ENCODE results near the gene DRG2.

Gene DRG2

DNA sequence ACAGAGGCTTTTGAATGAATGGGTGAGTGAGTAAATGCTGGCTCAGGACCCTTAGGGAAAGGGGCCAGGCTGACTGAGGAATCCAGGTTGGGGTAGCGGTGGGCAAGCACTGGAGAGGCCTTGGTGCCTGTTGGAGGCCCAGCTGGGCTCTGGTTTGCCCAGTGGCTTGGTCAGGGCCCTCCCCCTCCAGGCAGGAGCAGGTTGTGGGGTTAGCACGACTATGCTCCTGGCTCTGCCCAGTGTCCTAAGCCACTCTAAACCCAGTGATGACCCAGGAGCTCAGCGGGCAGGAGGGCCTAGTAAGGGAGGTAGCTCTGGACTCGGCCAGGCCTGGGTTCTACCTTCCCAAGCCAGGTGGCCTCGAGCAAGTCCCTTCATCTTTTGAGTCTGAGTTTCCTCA, 28.3 kb downstream of the DRG2 start:
- no peak overlapping the region for H3K27ac ChIP-seq (ENCODE audit: extremely low read depth, low read depth, low read length)
- TF ChIP-seq OVOL3 (tag by site-specific recombination; IDR thresholded peaks at IDR 0.05) (no peak), MYNN (tag by site-specific recombination; IDR thresholded peaks at IDR 0.05; ENCODE audit: borderline replicate concordance) (no peak), ZNF555 (tag by site-specific recombination; conservative IDR thresholded peaks at IDR 0.05) (no peak), YY1 (tag by site-specific recombination; IDR thresholded peaks at IDR 0.05) (no peak)
- H3K9me3 ChIP-seq (ENCODE audit: control insufficient read depth, insufficient read depth, low read depth, low read length) = no peaks in the 10 kb centered on the region
- H3K36me3 ChIP-seq (ENCODE audit: control insufficient read depth in 2 of 2, insufficient read depth in 1 of 2, low read length in 2 of 2) = no peaks in the 10 kb centered on the region
- ChIA-PET POLR2A (interaction anchor here (1.6 kb wide), 1 partner anchor 66 kb away, joined by 3 read pairs; no protein-coding TSS in a partner anchor), CTCF (interaction anchor here (1.7 kb wide), 1 partner anchor 24 kb away, joined by 5 read pairs; no protein-coding TSS in a partner anchor)
- no peak overlapping the region for H3K4me3 ChIP-seq (ENCODE audit: low read depth, low read length)
- H3K4me1 ChIP-seq (ENCODE audit: control insufficient read depth, insufficient read depth, low read length) = no peaks in the 10 kb centered on the region

DNA sequence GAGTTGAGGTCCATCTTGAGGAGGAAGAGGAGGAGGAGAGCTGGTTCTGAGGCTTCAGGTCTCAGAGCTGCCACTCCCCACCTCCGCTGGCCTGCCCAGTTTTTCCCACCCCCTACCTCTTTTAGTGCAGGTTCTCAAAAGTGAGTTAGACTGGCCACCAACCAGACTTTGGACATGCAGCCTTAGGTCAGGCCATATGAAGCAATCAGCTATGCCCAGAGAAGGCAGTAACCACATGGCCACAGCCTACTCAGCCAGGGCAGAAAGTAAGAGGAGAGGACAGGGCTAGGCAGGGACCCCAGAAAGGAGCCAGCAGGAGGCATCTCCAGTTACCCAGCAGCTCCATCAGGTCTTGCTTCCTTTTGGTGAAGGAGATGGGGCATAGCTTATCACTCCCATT, 29.8 kb downstream of the DRG2 start:
- Histone ChIP-seq H3K36me3 (ENCODE audit: control insufficient read depth in 2 of 2, insufficient read depth in 1 of 2, low read length in 2 of 2) (no peaks in the 10 kb centered on the region), H3K27ac (ENCODE audit: extremely low read depth, low read depth, low read length) (no peak overlapping the region; the same call in 1 of the 2 replicates), H3K4me1 (ENCODE audit: control insufficient read depth, insufficient read depth, low read length) (no peaks in the 10 kb centered on the region), H3K4me3 (ENCODE audit: low read depth, low read length) (no peak overlapping the region), H3K9me3 (ENCODE audit: control insufficient read depth, insufficient read depth, low read depth, low read length) (no peaks in the 10 kb centered on the region)
- no peak for TF ChIP-seq OSR2 (tag by site-specific recombination; IDR thresholded peaks at IDR 0.05)
- TF ChIP-seq ZSCAN16 (tag by site-specific recombination; IDR thresholded peaks at IDR 0.05) = no peak
- TF ChIP-seq ZNF335 (tag by site-specific recombination; conservative IDR thresholded peaks at IDR 0.05) = no peak
- TF ChIP-seq ZNF549 (tag by site-specific recombination; IDR thresholded peaks at IDR 0.05) = no peak
- TF ChIP-seq ZNF280D (tag by site-specific recombination; IDR thresholded peaks at IDR 0.05) = no peak
- TF ChIP-seq ZNF76 (tag by site-specific recombination; IDR thresholded peaks at IDR 0.05; ENCODE audit: borderline replicate concordance, low read depth) = no peak
- no peak for TF ChIP-seq ZSCAN18 (tag by site-specific recombination; IDR thresholded peaks at IDR 0.05)
- TF ChIP-seq ZNF48 (tag by site-specific recombination; IDR thresholded peaks at IDR 0.05) = no peak
- TF ChIP-seq ZBTB1 (tag by site-specific recombination; IDR thresholded peaks at IDR 0.05) = no peak
- no peak for TF ChIP-seq ZNF274 (IDR thresholded peaks at IDR 0.05; ENCODE audit: low read length)
- no peak for TF ChIP-seq ZNF274 (tag by site-specific recombination; IDR thresholded peaks at IDR 0.05; ENCODE audit: borderline replicate concordance)
- no peak for TF ChIP-seq FEZF1 (tag by site-specific recombination; IDR thresholded peaks at IDR 0.05)
- TF ChIP-seq, protein P1, sequence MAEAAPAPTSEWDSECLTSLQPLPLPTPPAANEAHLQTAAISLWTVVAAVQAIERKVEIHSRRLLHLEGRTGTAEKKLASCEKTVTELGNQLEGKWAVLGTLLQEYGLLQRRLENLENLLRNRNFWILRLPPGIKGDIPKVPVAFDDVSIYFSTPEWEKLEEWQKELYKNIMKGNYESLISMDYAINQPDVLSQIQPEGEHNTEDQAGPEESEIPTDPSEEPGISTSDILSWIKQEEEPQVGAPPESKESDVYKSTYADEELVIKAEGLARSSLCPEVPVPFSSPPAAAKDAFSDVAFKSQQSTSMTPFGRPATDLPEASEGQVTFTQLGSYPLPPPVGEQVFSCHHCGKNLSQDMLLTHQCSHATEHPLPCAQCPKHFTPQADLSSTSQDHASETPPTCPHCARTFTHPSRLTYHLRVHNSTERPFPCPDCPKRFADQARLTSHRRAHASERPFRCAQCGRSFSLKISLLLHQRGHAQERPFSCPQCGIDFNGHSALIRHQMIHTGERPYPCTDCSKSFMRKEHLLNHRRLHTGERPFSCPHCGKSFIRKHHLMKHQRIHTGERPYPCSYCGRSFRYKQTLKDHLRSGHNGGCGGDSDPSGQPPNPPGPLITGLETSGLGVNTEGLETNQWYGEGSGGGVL (tag by site-specific recombination; IDR thresholded peaks at IDR 0.05) = no peak
- TF ChIP-seq ZNF174 (tag by site-specific recombination; IDR thresholded peaks at IDR 0.05) = no peak
- TF ChIP-seq KLF1 (tag by site-specific recombination; IDR thresholded peaks at IDR 0.05) = no peak
- CTCF ChIA-PET = interaction anchor here (1.7 kb wide), 1 partner anchor 23 kb away, joined by 5 read pairs; no protein-coding TSS in a partner anchor
- POLR2A ChIA-PET = interaction anchor here (1.6 kb wide), 1 partner anchor 65 kb away, joined by 3 read pairs; no protein-coding TSS in a partner anchor

Measured in HEK293 (cell line).